ENCODE measurements around the gene WNT6.

Gene WNT6

GRCh38 chr2:218830526-218831306 lies 28.9 kb upstream of the WNT6 start:
- H3K27me3 ChIP-seq (ENCODE audit: insufficient read depth, low read length, poor library complexity) = no peaks in the 10 kb centered on the region
- no CpG with 5 or more reads among the region's 3 CpGs for WGBS (ENCODE audit: extremely low coverage, insufficient coverage, low lambda C conversion rate)

GRCh38 chr2:218831378-218831990 lies 28.1 kb upstream of the WNT6 start, which contains the start of gene PRKAG3:
PRKAG3 (minus strand) TSS chr2:218831803.
- H3K4me3 ChIP-seq (ENCODE audit: low read length) = no peak within 1 kb of the TSS
- no peak within 1 kb of the TSS for H3K4ac ChIP-seq (ENCODE audit: low read depth, low read length)

More at GRCh38 chr2:218830526-218831306, 28.9 kb upstream of the WNT6 start:
- Histone ChIP-seq H4K8ac (ENCODE audit: low read depth, low read length) (no peak overlapping the region), H3K36me3 (ENCODE audit: control insufficient read depth, insufficient read depth, low read length) (no peaks in the 10 kb centered on the region), H3K27ac (ENCODE audit: low read depth, low read length) (no peak overlapping the region), H2BK120ac (ENCODE audit: low read depth, low read length) (no peak overlapping the region), H3K79me2 (ENCODE audit: control insufficient read depth, insufficient read depth, low read length) (no peaks in the 10 kb centered on the region), H2BK5ac (ENCODE audit: low read length) (no peak overlapping the region), H3K4me3 (ENCODE audit: low read length) (no peak overlapping the region), H3K23ac (ENCODE audit: low read length) (no peak overlapping the region), H3K18ac (ENCODE audit: low read length) (no peak overlapping the region), H2AK5ac (ENCODE audit: low read length) (no peak overlapping the region), H3K56ac (ENCODE audit: low read length) (no peak overlapping the region), H3K4me2 (ENCODE audit: low read length) (no peak overlapping the region), H3K4ac (ENCODE audit: low read depth, low read length) (no peak overlapping the region), H2BK15ac (replicated peaks; ENCODE audit: low read depth) (no peak overlapping the region), H3K9ac (ENCODE audit: low read length) (no peak overlapping the region), H4K5ac (ENCODE audit: low read length) (no peak overlapping the region), H3K4me1 (ENCODE audit: control insufficient read depth, low read depth, low read length) (no peaks in the 10 kb centered on the region), H3K79me1 (ENCODE audit: low read length) (no peaks in the 10 kb centered on the region)
- no peak for DNase-seq

GRCh38 chr2:218832081-218832480 lies 27.5 kb upstream of the WNT6 start:
- DNase-seq = no peak
- H3K18ac ChIP-seq (ENCODE audit: low read length) = no peak overlapping the region
- H3K4me3 ChIP-seq (ENCODE audit: low read length) = no peak overlapping the region
- no peak overlapping the region for H4K5ac ChIP-seq (ENCODE audit: low read length)
- H3K27me3 ChIP-seq (ENCODE audit: insufficient read depth, low read length, poor library complexity) = no peaks in the 10 kb centered on the region
- H2BK5ac ChIP-seq (ENCODE audit: low read length) = no peak overlapping the region
- no peaks in the 10 kb centered on the region for H3K4me1 ChIP-seq (ENCODE audit: control insufficient read depth, low read depth, low read length)
- H3K4ac ChIP-seq (ENCODE audit: low read depth, low read length) = no peak overlapping the region
- no peak overlapping the region for H3K4me2 ChIP-seq (ENCODE audit: low read length)
- no peaks in the 10 kb centered on the region for H3K36me3 ChIP-seq (ENCODE audit: control insufficient read depth, insufficient read depth, low read length)
- H3K56ac ChIP-seq (ENCODE audit: low read length) = no peak overlapping the region
- no peak overlapping the region for H2AK5ac ChIP-seq (ENCODE audit: low read length)
- H3K79me1 ChIP-seq (ENCODE audit: low read length) = no peaks in the 10 kb centered on the region
- no peak overlapping the region for H3K23ac ChIP-seq (ENCODE audit: low read length)
- no peak overlapping the region for H3K27ac ChIP-seq (ENCODE audit: low read depth, low read length)
- H3K9ac ChIP-seq (ENCODE audit: low read length) = no peak overlapping the region
- H2BK120ac ChIP-seq (ENCODE audit: low read depth, low read length) = no peak overlapping the region
- no peak overlapping the region for H4K8ac ChIP-seq (ENCODE audit: low read depth, low read length)
- no peaks in the 10 kb centered on the region for H3K79me2 ChIP-seq (ENCODE audit: control insufficient read depth, insufficient read depth, low read length)
- no peak overlapping the region for H2BK15ac ChIP-seq (replicated peaks; ENCODE audit: low read depth)
- no CpG with 5 or more reads among the region's 3 CpGs for WGBS (ENCODE audit: extremely low coverage, insufficient coverage, low lambda C conversion rate)

More at GRCh38 chr2:218831378-218831990, 28.1 kb upstream of the WNT6 start, which contains the start of gene PRKAG3:
- Histone ChIP-seq H3K27me3 (ENCODE audit: insufficient read depth, low read length, poor library complexity) (no peaks in the 10 kb centered on the region), H3K4me2 (ENCODE audit: low read length) (no peak within 1 kb of the TSS), H3K4me1 (ENCODE audit: control insufficient read depth, low read depth, low read length) (no peaks in the 10 kb centered on the region), H3K56ac (ENCODE audit: low read length) (no peak within 1 kb of the TSS), H2BK120ac (ENCODE audit: low read depth, low read length) (no peak within 1 kb of the TSS), H3K23ac (ENCODE audit: low read length) (no peak within 1 kb of the TSS), H3K27ac (ENCODE audit: low read depth, low read length) (no peak within 1 kb of the TSS), H3K9ac (ENCODE audit: low read length) (no peak within 1 kb of the TSS), H3K79me2 (ENCODE audit: control insufficient read depth, insufficient read depth, low read length) (no peaks in the 10 kb centered on the region), H2AK5ac (ENCODE audit: low read length) (no peak within 1 kb of the TSS), H2BK15ac (replicated peaks; ENCODE audit: low read depth) (no peak within 1 kb of the TSS), H2BK5ac (ENCODE audit: low read length) (no peak within 1 kb of the TSS), H3K79me1 (ENCODE audit: low read length) (no peaks in the 10 kb centered on the region), H4K5ac (ENCODE audit: low read length) (no peak within 1 kb of the TSS), H4K8ac (ENCODE audit: low read depth, low read length) (no peak within 1 kb of the TSS), H3K18ac (ENCODE audit: low read length) (no peak within 1 kb of the TSS), H3K36me3 (ENCODE audit: control insufficient read depth, insufficient read depth, low read length) (no peaks in the 10 kb centered on the region)
- no peak for DNase-seq
- WGBS (ENCODE audit: extremely low coverage, insufficient coverage, low lambda C conversion rate) = no CpG with 5 or more reads among the region's 18 CpGs

- Histone ChIP-seq H4K8ac (ENCODE audit: low read depth, low read length) (no peak overlapping the region), H3K4ac (ENCODE audit: low read depth, low read length) (no peak overlapping the region), H3K4me2 (ENCODE audit: low read length) (no peak overlapping the region), H3K4me3 (ENCODE audit: low read length) (no peak overlapping the region), H3K27ac (ENCODE audit: low read depth, low read length) (no peak overlapping the region), H3K36me3 (ENCODE audit: control insufficient read depth, insufficient read depth, low read length) (no peaks in the 10 kb centered on the region), H3K4me1 (ENCODE audit: control insufficient read depth, low read depth, low read length) (no peaks in the 10 kb centered on the region), H2BK15ac (replicated peaks; ENCODE audit: low read depth) (no peak overlapping the region), H2BK120ac (ENCODE audit: low read depth, low read length) (no peak overlapping the region), H3K27me3 (ENCODE audit: insufficient read depth, low read length, poor library complexity) (no peaks in the 10 kb centered on the region), H2BK5ac (ENCODE audit: low read length) (no peak overlapping the region), H3K9ac (ENCODE audit: low read length) (no peak overlapping the region), H3K79me1 (ENCODE audit: low read length) (no peaks in the 10 kb centered on the region), H3K23ac (ENCODE audit: low read length) (no peak overlapping the region), H2AK5ac (ENCODE audit: low read length) (no peak overlapping the region), H4K5ac (ENCODE audit: low read length) (no peak overlapping the region), H3K79me2 (ENCODE audit: control insufficient read depth, insufficient read depth, low read length) (no peaks in the 10 kb centered on the region), H3K18ac (ENCODE audit: low read length) (no peak overlapping the region), H3K56ac (ENCODE audit: low read length) (no peak overlapping the region)
- DNase-seq = no peak
- no CpG with 5 or more reads among the region's 3 CpGs for WGBS (ENCODE audit: extremely low coverage, insufficient coverage, low lambda C conversion rate)
These were observed 27.1 kb upstream of the WNT6 start for GRCh38 chr2:218832520-218832919.

GRCh38 chr2:218833023-218833609 lies 26.5 kb upstream of the WNT6 start:
- DNase-seq = no peak
- H2BK5ac ChIP-seq (ENCODE audit: low read length) = no peak overlapping the region
- no peak overlapping the region for H3K4ac ChIP-seq (ENCODE audit: low read depth, low read length)
- H3K18ac ChIP-seq (ENCODE audit: low read length) = no peak overlapping the region
- no peak overlapping the region for H3K27ac ChIP-seq (ENCODE audit: low read depth, low read length)
- H3K4me3 ChIP-seq (ENCODE audit: low read length) = no peak overlapping the region
- no peak overlapping the region for H4K8ac ChIP-seq (ENCODE audit: low read depth, low read length)
- H3K23ac ChIP-seq (ENCODE audit: low read length) = no peak overlapping the region
- WGBS (ENCODE audit: extremely low coverage, insufficient coverage, low lambda C conversion rate) = no CpG with 5 or more reads among the region's 4 CpGs
- H2BK120ac ChIP-seq (ENCODE audit: low read depth, low read length) = no peak overlapping the region
- no peak overlapping the region for H3K9ac ChIP-seq (ENCODE audit: low read length)
- H3K4me2 ChIP-seq (ENCODE audit: low read length) = no peak overlapping the region
- H2AK5ac ChIP-seq (ENCODE audit: low read length) = no peak overlapping the region
- no peaks in the 10 kb centered on the region for H3K79me1 ChIP-seq (ENCODE audit: low read length)
- H2BK15ac ChIP-seq (replicated peaks; ENCODE audit: low read depth) = no peak overlapping the region
- no peaks in the 10 kb centered on the region for H3K27me3 ChIP-seq (ENCODE audit: insufficient read depth, low read length, poor library complexity)
- no peaks in the 10 kb centered on the region for H3K36me3 ChIP-seq (ENCODE audit: control insufficient read depth, insufficient read depth, low read length)
- H4K5ac ChIP-seq (ENCODE audit: low read length) = no peak overlapping the region
- no peak overlapping the region for H3K56ac ChIP-seq (ENCODE audit: low read length)
- no peaks in the 10 kb centered on the region for H3K4me1 ChIP-seq (ENCODE audit: control insufficient read depth, low read depth, low read length)
- no peaks in the 10 kb centered on the region for H3K79me2 ChIP-seq (ENCODE audit: control insufficient read depth, insufficient read depth, low read length)
